Colonic mucosa (tissue), 4 donors: Measurements from ENCODE around the gene LRPPRC. TPM values are rescaled to one million over a fixed set of nuclear protein-coding genes. Genes with fewer than 3 reads are reported as not detected.

Experiments
- DNase-seq: peaks from one replicate; pipeline ENCODE4 v3.0.0-alpha.2; 2020
- H3K27ac ChIP-seq: fragments of 200-600 bp; one replicate; pipeline ENCODE4 v1.8.0; 2021
- H3K27me3 ChIP-seq: fragments of 200-600 bp; one replicate; pipeline ENCODE4 v1.8.0; 2021
- H3K36me3 ChIP-seq: fragments of 200-600 bp; one replicate; pipeline ENCODE4 v1.8.0; 2021
- H3K4me1 ChIP-seq: fragments of 200-600 bp; one replicate; pipeline ENCODE4 v1.8.0; 2021; ENCODE audit warnings: mild to moderate bottlenecking
- H3K4me3 ChIP-seq: fragments of 200-600 bp; one replicate; pipeline ENCODE4 v1.8.0; 2021
- H3K9ac ChIP-seq, 2 donors: one replicate each; pipeline ENCODE4 v1.7.0; 2013; ENCODE audit warnings: control low read depth in 2 of 2, low read depth in 2 of 2, low read length in 2 of 2
- H3K9me3 ChIP-seq: fragments of 200-600 bp; one replicate; pipeline ENCODE4 v1.8.0; 2021
- intact Hi-C: fragments of 100-400 bp; cut with DNase I; formaldehyde crosslinking; loops from one replicate; pipeline ENCODE4 v1.14.1; 2022
- total RNA-seq, 2 donors: library from RNA; stranded (reverse); fragmentation: NEBNext Ultra II Directional in 1 of 2; extraction: Animal tissue kit (Norgen Biotek cat#: 25700) in 1 of 2; gene quantifications; one replicate each; pipeline ENCODE4 v1.2.1, GENCODE V29; 2021
- TF ChIP-seq, protein P1 (sequence below): fragments of 200-600 bp; IDR thresholded peaks from one replicate; pipeline ENCODE4 v1.8.0; 2022; ENCODE audit warnings: antibody characterized with exemption, mild to moderate bottlenecking
- donor health status: healthy.
- donor health status: DM: no; HTN: no; CAD: no.
- donor health status: DM: no; HTN: no; CAD: no.

LRPPRC gene
- total RNA-seq, 2 donors from 2014 or later = 106 to 131 TPM

DNA sequence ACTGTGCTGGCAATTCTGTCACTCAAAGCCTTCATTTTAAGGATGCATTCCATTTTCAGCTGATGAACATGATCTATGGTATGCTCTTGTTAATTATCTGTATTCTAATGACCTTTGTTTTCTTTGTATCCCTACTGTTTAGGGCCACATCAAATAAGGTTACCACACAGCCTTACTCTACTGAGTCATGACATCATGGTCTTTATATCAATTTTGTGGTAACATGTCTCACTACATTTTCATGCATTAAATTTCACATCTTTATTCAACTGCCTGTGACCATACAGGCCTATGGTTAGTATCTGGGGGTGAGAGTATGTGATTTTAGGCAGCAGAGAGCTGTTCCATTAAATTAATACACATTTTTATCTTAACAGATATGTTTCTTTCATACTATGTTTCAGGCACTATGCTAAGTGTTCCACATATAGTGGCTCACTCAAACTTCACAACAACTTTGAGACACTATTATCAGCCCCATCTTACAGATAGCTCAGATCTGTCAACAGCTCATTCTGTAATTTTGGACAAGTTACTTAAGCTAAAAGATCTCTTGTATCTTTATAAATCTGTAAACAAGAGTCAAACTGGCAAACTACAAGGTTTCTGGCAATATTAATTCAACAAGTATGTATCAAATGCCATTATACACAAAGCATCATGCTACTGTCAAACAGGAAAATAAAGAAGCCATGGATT lies 18.0 kb downstream of the LRPPRC start:
- Histone ChIP-seq H3K27me3 (no peaks in the 10 kb centered on the region), H3K4me3 (no peak overlapping the region), H3K9me3 (no peaks in the 10 kb centered on the region), H3K36me3 (no peaks in the 10 kb centered on the region), H3K4me1 (no peaks in the 10 kb centered on the region), H3K9ac (no peak overlapping the region), H3K27ac (no peak overlapping the region)
- TF ChIP-seq, protein P1, sequence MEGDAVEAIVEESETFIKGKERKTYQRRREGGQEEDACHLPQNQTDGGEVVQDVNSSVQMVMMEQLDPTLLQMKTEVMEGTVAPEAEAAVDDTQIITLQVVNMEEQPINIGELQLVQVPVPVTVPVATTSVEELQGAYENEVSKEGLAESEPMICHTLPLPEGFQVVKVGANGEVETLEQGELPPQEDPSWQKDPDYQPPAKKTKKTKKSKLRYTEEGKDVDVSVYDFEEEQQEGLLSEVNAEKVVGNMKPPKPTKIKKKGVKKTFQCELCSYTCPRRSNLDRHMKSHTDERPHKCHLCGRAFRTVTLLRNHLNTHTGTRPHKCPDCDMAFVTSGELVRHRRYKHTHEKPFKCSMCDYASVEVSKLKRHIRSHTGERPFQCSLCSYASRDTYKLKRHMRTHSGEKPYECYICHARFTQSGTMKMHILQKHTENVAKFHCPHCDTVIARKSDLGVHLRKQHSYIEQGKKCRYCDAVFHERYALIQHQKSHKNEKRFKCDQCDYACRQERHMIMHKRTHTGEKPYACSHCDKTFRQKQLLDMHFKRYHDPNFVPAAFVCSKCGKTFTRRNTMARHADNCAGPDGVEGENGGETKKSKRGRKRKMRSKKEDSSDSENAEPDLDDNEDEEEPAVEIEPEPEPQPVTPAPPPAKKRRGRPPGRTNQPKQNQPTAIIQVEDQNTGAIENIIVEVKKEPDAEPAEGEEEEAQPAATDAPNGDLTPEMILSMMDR = no peak
- no peak for DNase-seq
- intact Hi-C loops = loop anchor here (5.0 to 10.0 kb wide), 2 partner anchors 36 to 53 kb away; no protein-coding TSS in a partner anchor

DNA sequence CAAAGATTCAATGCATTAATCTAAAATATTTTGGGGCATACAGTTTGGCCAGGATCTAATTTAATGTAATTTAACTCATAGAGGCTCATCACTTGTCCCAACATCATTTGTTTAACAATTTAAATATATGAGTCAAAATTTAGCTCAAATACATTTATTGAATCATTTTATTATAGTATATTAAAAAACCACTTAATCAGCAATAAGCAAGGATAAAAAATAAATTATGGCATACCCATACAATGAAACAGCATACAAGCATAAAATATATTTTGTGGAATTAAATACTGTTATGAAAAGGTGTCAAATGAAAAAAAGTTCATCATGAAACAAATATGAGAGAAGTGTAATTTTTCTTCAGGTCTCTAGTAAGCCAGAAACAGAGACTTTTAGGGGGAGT lies 34.9 kb downstream of the LRPPRC start:
- TF ChIP-seq, protein P1 = no peak
- no peak overlapping the region for H3K4me3 ChIP-seq
- no peaks in the 10 kb centered on the region for H3K9me3 ChIP-seq
- no peaks in the 10 kb centered on the region for H3K4me1 ChIP-seq
- H3K9ac ChIP-seq = no peak overlapping the region
- H3K36me3 ChIP-seq = peaks cover 6% of the 10 kb centered on the region
- intact Hi-C loops = no loop called here
- H3K27ac ChIP-seq = no peak overlapping the region
- no peaks in the 10 kb centered on the region for H3K27me3 ChIP-seq
- DNase-seq = no peak

DNA sequence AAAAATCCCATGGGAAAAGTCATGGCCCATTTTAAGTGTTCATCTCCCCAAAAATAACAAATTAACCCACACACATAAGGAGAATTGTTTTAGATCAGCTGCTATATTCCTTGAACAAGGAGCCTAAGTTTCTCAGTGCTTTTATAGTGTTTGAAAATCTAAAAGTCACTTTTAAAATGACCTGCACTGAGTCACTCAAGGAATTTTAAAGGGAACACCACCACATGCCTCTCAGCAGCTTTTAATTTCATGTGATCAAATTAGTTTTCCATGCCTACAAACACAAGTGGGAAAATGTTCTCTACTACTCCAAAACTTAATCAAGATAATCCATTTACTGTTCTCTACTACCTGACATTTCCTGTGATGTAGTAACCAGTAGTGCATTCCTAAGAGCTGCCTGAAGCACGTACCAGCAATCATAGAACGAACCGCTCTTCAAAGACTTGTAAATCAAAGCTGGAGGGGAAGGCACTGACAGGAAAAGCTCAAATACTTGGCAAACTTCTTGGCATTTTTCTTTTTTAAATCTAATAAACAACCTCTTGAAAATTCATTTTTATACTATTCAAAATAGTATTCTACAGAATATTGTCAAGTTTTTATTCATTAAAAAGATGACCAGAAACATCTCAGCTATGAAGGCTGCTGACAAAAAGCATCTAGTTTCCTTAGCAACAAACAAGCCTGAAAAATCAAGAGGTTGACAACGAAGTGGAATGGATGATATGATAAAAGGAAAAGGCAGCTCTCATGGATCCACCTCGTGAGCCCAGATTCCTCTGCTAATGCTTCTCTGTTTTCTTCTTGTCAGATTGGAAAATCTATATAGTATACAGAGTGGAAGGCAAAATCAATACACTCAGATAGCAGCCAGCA lies 37.2 kb downstream of the LRPPRC start:
- H3K36me3 ChIP-seq = no peaks in the 10 kb centered on the region
- intact Hi-C loops = no loop called here
- H3K4me3 ChIP-seq = no peak overlapping the region
- no peak for DNase-seq
- no peaks in the 10 kb centered on the region for H3K4me1 ChIP-seq
- H3K27me3 ChIP-seq = no peaks in the 10 kb centered on the region
- no peak overlapping the region for H3K27ac ChIP-seq
- no peak overlapping the region for H3K9ac ChIP-seq
- no peaks in the 10 kb centered on the region for H3K9me3 ChIP-seq
- TF ChIP-seq, protein P1 = no peak

DNA sequence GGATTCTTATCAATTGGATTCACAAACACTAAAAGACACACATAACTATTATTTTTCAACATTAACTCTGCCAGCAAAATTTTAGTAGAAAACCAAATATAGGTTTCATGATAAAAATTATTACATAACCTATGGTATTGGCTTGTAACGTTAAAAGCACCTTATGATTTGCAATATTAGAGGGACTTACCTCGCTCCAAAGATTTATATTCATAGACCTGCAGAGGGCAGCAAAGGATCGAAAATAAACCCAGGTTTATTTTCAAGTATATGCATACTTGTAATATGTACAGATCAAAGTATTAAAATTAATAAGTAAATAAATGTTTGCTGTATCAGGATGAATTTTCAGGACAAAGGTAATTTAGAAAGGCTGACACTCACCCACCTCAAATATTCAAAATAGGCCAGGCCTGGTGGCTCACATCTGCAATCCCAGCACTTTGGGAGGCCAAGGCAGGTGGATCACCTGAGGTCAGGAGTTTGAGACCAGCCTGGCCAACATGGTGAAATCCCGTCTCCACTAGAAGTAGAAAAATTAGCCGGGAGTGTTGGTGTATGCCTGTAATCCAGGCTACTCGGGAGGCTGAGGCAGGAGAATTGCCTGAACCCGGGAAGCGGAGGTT lies 45.3 kb downstream of the LRPPRC start:
- DNase-seq = no peak
- no peaks in the 10 kb centered on the region for H3K27me3 ChIP-seq
- TF ChIP-seq, protein P1 = peak; percentile 19
- H3K36me3 ChIP-seq = no peaks in the 10 kb centered on the region
- no peak overlapping the region for H3K9ac ChIP-seq
- intact Hi-C loops = no loop called here
- no peaks in the 10 kb centered on the region for H3K4me1 ChIP-seq
- H3K9me3 ChIP-seq = no peaks in the 10 kb centered on the region
- no peak overlapping the region for H3K4me3 ChIP-seq
- no peak overlapping the region for H3K27ac ChIP-seq

DNA sequence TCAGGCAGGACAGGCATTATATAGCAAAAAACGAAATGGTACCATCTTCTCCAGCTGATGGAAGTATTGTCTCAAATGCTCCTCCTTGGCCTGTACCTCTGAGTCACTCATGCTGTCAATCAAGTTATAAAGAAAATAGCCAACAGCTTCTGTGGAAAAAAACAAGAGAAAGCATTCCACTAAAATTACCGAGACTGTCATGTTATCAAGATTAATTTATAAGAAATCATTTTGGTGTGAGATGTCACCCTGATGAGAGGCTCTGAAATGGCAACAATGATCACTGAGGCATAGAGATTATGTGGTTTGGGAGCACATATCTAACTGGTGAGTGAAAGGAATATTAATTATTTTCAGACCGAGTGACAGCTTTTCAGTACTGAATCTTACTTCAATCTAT lies 47.4 kb downstream of the LRPPRC start:
- Histone ChIP-seq H3K4me1 (no peaks in the 10 kb centered on the region), H3K27me3 (no peaks in the 10 kb centered on the region), H3K9ac (no peak overlapping the region), H3K36me3 (no peaks in the 10 kb centered on the region), H3K9me3 (no peaks in the 10 kb centered on the region), H3K4me3 (no peak overlapping the region), H3K27ac (no peak overlapping the region)
- intact Hi-C loops = no loop called here
- TF ChIP-seq, protein P1 = no peak
- DNase-seq = no peak
